ENCODE results near the gene PTGFRN. TPM values are rescaled to one million over a fixed set of nuclear protein-coding genes. Genes with fewer than 3 reads are reported as not detected.

Gene PTGFRN
- total RNA-seq, 1 donor from 2014 or later = 52.9 TPM

- no peaks in the 10 kb centered on the region for H3K36me3 Mint-ChIP-seq (ENCODE audit: unreplicated experiment)
- H3K9me3 Mint-ChIP-seq (ENCODE audit: unreplicated experiment) = no peaks in the 10 kb centered on the region
- H3K27ac Mint-ChIP-seq (ENCODE audit: unreplicated experiment) = no peak overlapping the region
- TF ChIP-seq, protein P1, sequence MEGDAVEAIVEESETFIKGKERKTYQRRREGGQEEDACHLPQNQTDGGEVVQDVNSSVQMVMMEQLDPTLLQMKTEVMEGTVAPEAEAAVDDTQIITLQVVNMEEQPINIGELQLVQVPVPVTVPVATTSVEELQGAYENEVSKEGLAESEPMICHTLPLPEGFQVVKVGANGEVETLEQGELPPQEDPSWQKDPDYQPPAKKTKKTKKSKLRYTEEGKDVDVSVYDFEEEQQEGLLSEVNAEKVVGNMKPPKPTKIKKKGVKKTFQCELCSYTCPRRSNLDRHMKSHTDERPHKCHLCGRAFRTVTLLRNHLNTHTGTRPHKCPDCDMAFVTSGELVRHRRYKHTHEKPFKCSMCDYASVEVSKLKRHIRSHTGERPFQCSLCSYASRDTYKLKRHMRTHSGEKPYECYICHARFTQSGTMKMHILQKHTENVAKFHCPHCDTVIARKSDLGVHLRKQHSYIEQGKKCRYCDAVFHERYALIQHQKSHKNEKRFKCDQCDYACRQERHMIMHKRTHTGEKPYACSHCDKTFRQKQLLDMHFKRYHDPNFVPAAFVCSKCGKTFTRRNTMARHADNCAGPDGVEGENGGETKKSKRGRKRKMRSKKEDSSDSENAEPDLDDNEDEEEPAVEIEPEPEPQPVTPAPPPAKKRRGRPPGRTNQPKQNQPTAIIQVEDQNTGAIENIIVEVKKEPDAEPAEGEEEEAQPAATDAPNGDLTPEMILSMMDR (IDR thresholded peaks at IDR 0.05) = no peak
- H3K4me1 Mint-ChIP-seq (ENCODE audit: unreplicated experiment) = peaks cover 2% of the 10 kb centered on the region
- H3K4me3 Mint-ChIP-seq (ENCODE audit: unreplicated experiment) = no peak overlapping the region
- H3K27me3 Mint-ChIP-seq (ENCODE audit: unreplicated experiment) = peaks cover 11% of the 10 kb centered on the region
- no peak for DNase-seq (ENCODE audit: extremely low spot score, unreplicated experiment)
Measured at GRCh38 chr1:117003223-117003875, 93.6 kb downstream of the PTGFRN start.

GRCh38 chr1:117007719-117008013, 98.0 kb downstream of the PTGFRN start:
- Mint-ChIP-seq H3K27me3 (ENCODE audit: unreplicated experiment) (peaks cover 11% of the 10 kb centered on the region), H3K9me3 (ENCODE audit: unreplicated experiment) (no peaks in the 10 kb centered on the region), H3K36me3 (ENCODE audit: unreplicated experiment) (no peaks in the 10 kb centered on the region), H3K4me1 (ENCODE audit: unreplicated experiment) (peaks cover 2% of the 10 kb centered on the region), H3K27ac (ENCODE audit: unreplicated experiment) (no peak overlapping the region), H3K4me3 (ENCODE audit: unreplicated experiment) (no peak overlapping the region)
- TF ChIP-seq, protein P1 (IDR thresholded peaks at IDR 0.05) = no peak
- DNase-seq (ENCODE audit: extremely low spot score, unreplicated experiment) = no peak

- no peak overlapping the region for H3K27ac Mint-ChIP-seq (ENCODE audit: unreplicated experiment)
- H3K4me3 Mint-ChIP-seq (ENCODE audit: unreplicated experiment) = no peak overlapping the region
- no peaks in the 10 kb centered on the region for H3K9me3 Mint-ChIP-seq (ENCODE audit: unreplicated experiment)
- no peak for DNase-seq (ENCODE audit: extremely low spot score, unreplicated experiment)
- peaks cover 11% of the 10 kb centered on the region for H3K27me3 Mint-ChIP-seq (ENCODE audit: unreplicated experiment)
- H3K4me1 Mint-ChIP-seq (ENCODE audit: unreplicated experiment) = no peaks in the 10 kb centered on the region
- H3K36me3 Mint-ChIP-seq (ENCODE audit: unreplicated experiment) = no peaks in the 10 kb centered on the region
- TF ChIP-seq, protein P1 (IDR thresholded peaks at IDR 0.05) = no peak
Measured at GRCh38 chr1:117008656-117009055, 98.9 kb downstream of the PTGFRN start.

DNA sequence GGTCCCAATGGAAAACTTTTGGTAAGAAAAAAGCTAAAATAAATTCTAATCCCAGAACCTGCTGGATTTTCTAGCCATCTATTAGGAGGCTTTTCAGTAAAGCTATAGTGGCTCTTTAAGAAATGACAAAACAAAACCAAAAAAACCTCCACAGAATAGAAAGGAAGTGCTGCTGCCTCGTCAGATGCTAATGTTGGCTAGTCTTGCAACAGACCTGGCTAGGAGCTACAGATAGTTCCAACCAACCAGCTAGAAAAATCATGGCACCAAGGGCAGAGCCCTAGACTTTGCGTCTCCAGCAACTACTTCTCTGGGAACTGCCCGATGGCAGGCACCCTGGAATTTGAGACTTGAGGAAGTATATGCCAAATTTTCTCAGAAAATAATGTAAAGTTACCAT, 99.4 kb downstream of the PTGFRN start:
- Mint-ChIP-seq H3K4me1 (ENCODE audit: unreplicated experiment) (no peaks in the 10 kb centered on the region), H3K36me3 (ENCODE audit: unreplicated experiment) (no peaks in the 10 kb centered on the region), H3K27ac (ENCODE audit: unreplicated experiment) (no peak overlapping the region), H3K27me3 (ENCODE audit: unreplicated experiment) (peaks cover 11% of the 10 kb centered on the region), H3K9me3 (ENCODE audit: unreplicated experiment) (no peaks in the 10 kb centered on the region), H3K4me3 (ENCODE audit: unreplicated experiment) (no peak overlapping the region)
- TF ChIP-seq, protein P1 (IDR thresholded peaks at IDR 0.05) = no peak
- no peak for DNase-seq (ENCODE audit: extremely low spot score, unreplicated experiment)

DNA sequence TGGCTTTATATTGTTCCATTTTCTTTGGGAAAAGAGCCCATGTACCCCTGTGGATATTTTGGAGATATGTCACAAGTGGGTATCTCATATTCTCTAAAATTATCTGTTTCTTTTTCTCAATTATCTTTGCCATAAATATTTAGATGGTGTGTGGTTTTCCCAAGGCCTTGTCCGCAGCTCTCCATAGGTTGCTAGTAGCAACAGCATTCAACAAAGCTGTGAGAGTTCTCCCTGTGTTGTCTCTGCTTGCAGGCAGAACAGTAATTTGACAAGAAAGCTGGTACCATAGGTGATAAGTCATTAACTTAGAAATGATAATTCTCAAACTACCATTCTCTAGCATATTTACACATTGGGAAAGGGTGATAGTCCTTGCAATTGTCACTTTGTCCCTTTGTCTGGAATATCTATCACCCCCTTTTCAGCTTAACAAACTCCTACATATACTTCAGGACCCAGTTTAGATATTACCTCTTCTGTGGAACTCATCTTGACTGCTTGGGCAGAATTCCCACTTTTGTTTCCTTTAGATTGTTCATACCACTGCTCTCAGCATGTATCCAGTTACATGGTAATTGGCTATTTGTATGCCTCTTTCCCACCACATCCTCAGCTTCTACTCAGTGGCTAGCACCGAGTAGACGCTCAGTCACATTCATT, 100.7 kb downstream of the PTGFRN start:
- Mint-ChIP-seq H3K27ac (ENCODE audit: unreplicated experiment) (no peak overlapping the region), H3K9me3 (ENCODE audit: unreplicated experiment) (no peaks in the 10 kb centered on the region), H3K36me3 (ENCODE audit: unreplicated experiment) (no peaks in the 10 kb centered on the region), H3K4me3 (ENCODE audit: unreplicated experiment) (no peak overlapping the region), H3K27me3 (ENCODE audit: unreplicated experiment) (peaks cover 9% of the 10 kb centered on the region), H3K4me1 (ENCODE audit: unreplicated experiment) (no peaks in the 10 kb centered on the region)
- TF ChIP-seq, protein P1 (IDR thresholded peaks at IDR 0.05) = no peak
- no peak for DNase-seq (ENCODE audit: extremely low spot score, unreplicated experiment)

All from osteocyte (in vitro differentiated cells).